Transverse colon (tissue), 4 donors: ENCODE results near the gene RAB40B.

Source experiments
- POLR2A ChIP-seq: fragments of 450-650 bp; IDR thresholded peaks from one replicate; pipeline ENCODE4 v1.6.1; 2016; ENCODE audit warnings: antibody characterized with exemption, mild to moderate bottlenecking, moderate library complexity
- POLR2AphosphoS5 ChIP-seq, 3 donors: sonication (generic); formaldehyde crosslinking; IDR thresholded peaks; one replicate each; pipeline ENCODE4 v1.6.1; 2016; ENCODE audit warnings: antibody characterized with exemption in 3 of 3
- TF ChIP-seq, protein P1 (sequence below), 5 experiments: fragments of 200-600 bp in 3 of 5; fragments of 450-650 bp in 2 of 5; sonication (generic) in 3 of 5; IDR thresholded peaks; 1 replicate in 2 of 5; 2 replicates in 3 of 5; pipeline ENCODE4 v1.5.1; 2016 to 2017; ENCODE audit warnings: antibody characterized with exemption in 5 of 5, inconsistent platforms in 3 of 5, mild to moderate bottlenecking in 2 of 5, moderate library complexity in 1 of 5

DNA sequence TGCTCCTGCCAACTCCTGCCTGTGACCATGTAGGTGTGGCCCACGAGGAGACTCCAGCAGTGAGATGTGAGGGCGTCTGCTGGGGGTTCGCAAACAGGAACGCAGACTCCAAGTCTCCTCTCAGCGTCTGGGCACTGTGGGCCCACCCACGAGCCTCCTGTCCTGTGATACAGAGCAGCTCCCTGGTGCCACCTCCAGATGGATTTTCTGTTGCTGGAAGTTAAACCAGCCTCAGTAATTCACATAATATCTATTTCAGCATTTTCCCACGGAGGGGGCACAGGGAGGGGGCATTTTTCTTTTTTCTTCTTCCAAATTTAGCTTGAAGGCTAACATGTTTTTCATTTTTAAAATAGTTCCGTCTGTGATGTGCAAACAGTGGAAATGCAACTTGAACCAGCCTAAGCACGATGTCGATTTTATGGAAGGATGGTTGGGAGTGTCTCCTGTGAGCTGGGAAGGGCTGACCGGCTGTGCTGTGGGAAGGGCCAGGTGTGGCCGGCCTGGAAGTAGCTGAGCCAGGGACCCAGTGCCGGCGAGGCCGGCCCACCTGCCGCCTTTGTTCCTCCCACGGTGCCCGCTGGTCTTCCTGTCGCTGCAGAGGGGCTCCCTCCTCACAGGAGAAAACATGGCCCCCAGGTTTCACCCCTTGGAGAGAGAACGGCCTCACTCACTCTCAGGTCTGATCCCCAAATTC is 3.9 kb upstream of the RAB40B start:
- TF ChIP-seq, protein P1, sequence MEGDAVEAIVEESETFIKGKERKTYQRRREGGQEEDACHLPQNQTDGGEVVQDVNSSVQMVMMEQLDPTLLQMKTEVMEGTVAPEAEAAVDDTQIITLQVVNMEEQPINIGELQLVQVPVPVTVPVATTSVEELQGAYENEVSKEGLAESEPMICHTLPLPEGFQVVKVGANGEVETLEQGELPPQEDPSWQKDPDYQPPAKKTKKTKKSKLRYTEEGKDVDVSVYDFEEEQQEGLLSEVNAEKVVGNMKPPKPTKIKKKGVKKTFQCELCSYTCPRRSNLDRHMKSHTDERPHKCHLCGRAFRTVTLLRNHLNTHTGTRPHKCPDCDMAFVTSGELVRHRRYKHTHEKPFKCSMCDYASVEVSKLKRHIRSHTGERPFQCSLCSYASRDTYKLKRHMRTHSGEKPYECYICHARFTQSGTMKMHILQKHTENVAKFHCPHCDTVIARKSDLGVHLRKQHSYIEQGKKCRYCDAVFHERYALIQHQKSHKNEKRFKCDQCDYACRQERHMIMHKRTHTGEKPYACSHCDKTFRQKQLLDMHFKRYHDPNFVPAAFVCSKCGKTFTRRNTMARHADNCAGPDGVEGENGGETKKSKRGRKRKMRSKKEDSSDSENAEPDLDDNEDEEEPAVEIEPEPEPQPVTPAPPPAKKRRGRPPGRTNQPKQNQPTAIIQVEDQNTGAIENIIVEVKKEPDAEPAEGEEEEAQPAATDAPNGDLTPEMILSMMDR (IDR thresholded peaks at IDR 0.05), result no peak
- TF ChIP-seq POLR2A (peak; percentile 85), POLR2AphosphoS5 (IDR thresholded peaks at IDR 0.05) (peak in 2 of 3 donors; percentile 25 to 34)
